Neural cell (in vitro differentiated cells): ENCODE data around the gene S100A16. TPM values are rescaled to one million over a fixed set of nuclear protein-coding genes. Genes with fewer than 3 reads are reported as not detected.

Source experiments
- H2AFZ ChIP-seq: fragments of 200-600, 300-800 bp; sonication (generic), shearing (Covaris generic); 2 replicates; pipeline ENCODE4 v1.6.0; 2014; ENCODE audit warnings: low read depth, mild to moderate bottlenecking, antibody characterized with exemption, low read length, moderate library complexity
- H3F3A ChIP-seq: fragments of 200-600 bp; shearing (Covaris generic); 2 replicates; pipeline ENCODE4 v1.6.1; 2016; ENCODE audit warnings: mild to moderate bottlenecking, moderate library complexity, mixed read lengths, antibody characterized with exemption, low read length; ENCODE audit not compliant: insufficient read depth, poor library complexity, severe bottlenecking
- H3K27ac ChIP-seq: fragments of 200-600, 300-800 bp; sonication (generic), shearing (Covaris generic); 2 replicates; pipeline ENCODE4 v1.5.1; 2014; ENCODE audit warnings: mild to moderate bottlenecking, low read length, moderate library complexity
- H3K27me3 ChIP-seq: fragments of 300-800, 200-600 bp; sonication (generic), shearing (Covaris generic); 2 replicates; pipeline ENCODE4 v1.6.0; 2014; ENCODE audit warnings: mild to moderate bottlenecking, low read depth, low read length, moderate library complexity; ENCODE audit not compliant: insufficient read depth
- H3K36me3 ChIP-seq: fragments of 300-800, 200-600 bp; sonication (generic), shearing (Covaris generic); 2 replicates; pipeline ENCODE4 v1.5.1; 2014; ENCODE audit warnings: mild to moderate bottlenecking, antibody characterized with exemption, low read length, moderate library complexity; ENCODE audit not compliant: insufficient read depth
- H3K4me2 ChIP-seq: fragments of 300-800, 200-600 bp; sonication (generic), shearing (Covaris generic); 2 replicates; pipeline ENCODE4 v1.6.0; 2014; ENCODE audit warnings: mild to moderate bottlenecking, low read length
- H3K4me3 ChIP-seq: fragments of 300-800, 200-600 bp; sonication (generic), shearing (Covaris generic); 2 replicates; pipeline ENCODE4 v1.5.1; 2014; ENCODE audit warnings: mild to moderate bottlenecking, low read length, moderate library complexity
- H3K79me2 ChIP-seq: fragments of 200-600 bp; shearing (Covaris generic); replicated peaks from 2 replicates; pipeline ENCODE4 v1.6.0; 2014; ENCODE audit warnings: mild to moderate bottlenecking, low read length, moderate library complexity; ENCODE audit not compliant: insufficient read depth
- H3K9ac ChIP-seq: fragments of 300-800, 200-600 bp; sonication (generic), shearing (Covaris generic); 2 replicates; pipeline ENCODE4 v1.6.1; 2016; ENCODE audit warnings: mild to moderate bottlenecking, low read length, mixed read lengths
- H3K9me2 ChIP-seq: fragments of 200-600 bp; shearing (Covaris generic); 2 replicates; pipeline ENCODE4 v1.6.1; 2016; ENCODE audit warnings: mild to moderate bottlenecking, low read length, mixed read lengths; ENCODE audit not compliant: insufficient read depth
- H3K9me3 ChIP-seq: fragments of 200-600, 300-800 bp; sonication (generic), shearing (Covaris generic); 2 replicates; pipeline ENCODE4 v1.6.1; 2016; ENCODE audit warnings: mild to moderate bottlenecking, mixed run types, low read length, moderate library complexity, mixed read lengths
- H4K20me1 ChIP-seq: fragments of 200-600 bp; shearing (Covaris generic); 2 replicates; pipeline ENCODE4 v1.6.1; 2016; ENCODE audit warnings: mild to moderate bottlenecking, mixed run types; ENCODE audit not compliant: insufficient read depth
- EP300 ChIP-seq: fragments of 450-650 bp; conservative IDR thresholded peaks from 2 replicates; pipeline ENCODE4 v1.6.1; 2014; ENCODE audit warnings: antibody characterized with exemption, mild to moderate bottlenecking, moderate library complexity; ENCODE audit not compliant: poor library complexity, severe bottlenecking
- EZH2 ChIP-seq: fragments of 200-600, 300-800 bp; shearing (Covaris generic), sonication (generic); IDR thresholded peaks from 2 replicates; pipeline ENCODE4 v1.6.1; 2014; ENCODE audit warnings: antibody characterized with exemption, low read length, borderline replicate concordance, mild to moderate bottlenecking; ENCODE audit not compliant: insufficient read depth, poor library complexity, severe bottlenecking
- MXI1 ChIP-seq: fragments of 450-650 bp; conservative IDR thresholded peaks from 2 replicates; pipeline ENCODE4 v1.6.1; 2014; ENCODE audit warnings: antibody characterized with exemption, mild to moderate bottlenecking; ENCODE audit not compliant: poor library complexity, severe bottlenecking
- POLR2AphosphoS5 ChIP-seq: IDR thresholded peaks from 2 replicates; pipeline ENCODE4 v1.6.1; 2012
- RAD21 ChIP-seq: fragments of 450-650 bp; conservative IDR thresholded peaks from 2 replicates; pipeline ENCODE4 v1.6.1; 2014; ENCODE audit warnings: antibody characterized with exemption, mild to moderate bottlenecking, moderate library complexity
- REST ChIP-seq: IDR thresholded peaks from 2 replicates; pipeline ENCODE4 v1.6.1; 2012; ENCODE audit warnings: borderline replicate concordance
- SMC3 ChIP-seq: fragments of 450-650 bp; conservative IDR thresholded peaks from 2 replicates; pipeline ENCODE4 v1.6.1; 2014; ENCODE audit warnings: antibody characterized with exemption, mild to moderate bottlenecking, moderate library complexity; ENCODE audit not compliant: poor library complexity
- TAF1 ChIP-seq: IDR thresholded peaks from 2 replicates; pipeline ENCODE4 v1.6.1; 2012; ENCODE audit warnings: low read depth
- polyA plus RNA-seq: library from polyadenylated mRNA; depleted of rRNA; stranded (reverse); fragments of >200 nt; gene quantifications from 2 replicates; pipeline ENCODE4 v1.2.3, GENCODE V29; 2014
- TF ChIP-seq, protein P1 (sequence below): fragments of 450-650 bp; IDR thresholded peaks from 2 replicates; pipeline ENCODE4 v1.5.1; 2014; ENCODE audit warnings: antibody characterized with exemption, mild to moderate bottlenecking, moderate library complexity; ENCODE audit not compliant: poor library complexity, severe bottlenecking

S100A16 gene
- polyA plus RNA-seq, 1 donor from 2014 or later, result not detected

DNA sequence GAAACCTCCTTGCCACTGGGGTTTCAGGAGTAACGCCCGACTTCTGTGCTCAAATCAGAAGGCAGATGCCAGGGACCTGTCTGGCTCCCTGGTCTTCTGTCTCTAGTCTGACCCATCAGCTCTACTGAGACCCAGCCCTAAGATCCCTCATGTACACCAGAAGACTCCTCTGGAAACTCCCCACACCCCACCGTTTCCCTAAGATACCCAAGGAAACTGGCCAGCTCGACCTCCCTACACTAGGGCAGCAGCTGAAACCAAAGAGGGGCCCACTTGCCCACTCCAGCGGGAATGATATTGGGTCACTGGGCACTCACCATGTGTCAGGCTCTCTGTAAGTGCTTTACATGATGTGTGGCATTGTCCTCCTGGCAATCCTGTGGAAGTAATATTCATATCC lies 469 bp upstream of the S100A16 start:
- Histone ChIP-seq H3K4me2 (no peak overlapping the region), H3K27ac (no peak overlapping the region), H3K9me2 (no peaks in the 10 kb centered on the region), H3K36me3 (no peaks in the 10 kb centered on the region), H3K9me3 (no peaks in the 10 kb centered on the region), H2AFZ (no peak overlapping the region), H3F3A (no peaks in the 10 kb centered on the region), H4K20me1 (no peaks in the 10 kb centered on the region), H3K27me3 (no peaks in the 10 kb centered on the region), H3K9ac (no peak overlapping the region), H3K79me2 (no peaks in the 10 kb centered on the region), H3K4me3 (no peak overlapping the region)
- TF ChIP-seq EP300 (no peak), POLR2AphosphoS5 (no peak), SMC3 (no peak), RAD21 (no peak), EZH2 (no peak), MXI1 (no peak), TAF1 (no peak), REST (no peak)
- TF ChIP-seq, protein P1, sequence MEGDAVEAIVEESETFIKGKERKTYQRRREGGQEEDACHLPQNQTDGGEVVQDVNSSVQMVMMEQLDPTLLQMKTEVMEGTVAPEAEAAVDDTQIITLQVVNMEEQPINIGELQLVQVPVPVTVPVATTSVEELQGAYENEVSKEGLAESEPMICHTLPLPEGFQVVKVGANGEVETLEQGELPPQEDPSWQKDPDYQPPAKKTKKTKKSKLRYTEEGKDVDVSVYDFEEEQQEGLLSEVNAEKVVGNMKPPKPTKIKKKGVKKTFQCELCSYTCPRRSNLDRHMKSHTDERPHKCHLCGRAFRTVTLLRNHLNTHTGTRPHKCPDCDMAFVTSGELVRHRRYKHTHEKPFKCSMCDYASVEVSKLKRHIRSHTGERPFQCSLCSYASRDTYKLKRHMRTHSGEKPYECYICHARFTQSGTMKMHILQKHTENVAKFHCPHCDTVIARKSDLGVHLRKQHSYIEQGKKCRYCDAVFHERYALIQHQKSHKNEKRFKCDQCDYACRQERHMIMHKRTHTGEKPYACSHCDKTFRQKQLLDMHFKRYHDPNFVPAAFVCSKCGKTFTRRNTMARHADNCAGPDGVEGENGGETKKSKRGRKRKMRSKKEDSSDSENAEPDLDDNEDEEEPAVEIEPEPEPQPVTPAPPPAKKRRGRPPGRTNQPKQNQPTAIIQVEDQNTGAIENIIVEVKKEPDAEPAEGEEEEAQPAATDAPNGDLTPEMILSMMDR, result no peak

DNA sequence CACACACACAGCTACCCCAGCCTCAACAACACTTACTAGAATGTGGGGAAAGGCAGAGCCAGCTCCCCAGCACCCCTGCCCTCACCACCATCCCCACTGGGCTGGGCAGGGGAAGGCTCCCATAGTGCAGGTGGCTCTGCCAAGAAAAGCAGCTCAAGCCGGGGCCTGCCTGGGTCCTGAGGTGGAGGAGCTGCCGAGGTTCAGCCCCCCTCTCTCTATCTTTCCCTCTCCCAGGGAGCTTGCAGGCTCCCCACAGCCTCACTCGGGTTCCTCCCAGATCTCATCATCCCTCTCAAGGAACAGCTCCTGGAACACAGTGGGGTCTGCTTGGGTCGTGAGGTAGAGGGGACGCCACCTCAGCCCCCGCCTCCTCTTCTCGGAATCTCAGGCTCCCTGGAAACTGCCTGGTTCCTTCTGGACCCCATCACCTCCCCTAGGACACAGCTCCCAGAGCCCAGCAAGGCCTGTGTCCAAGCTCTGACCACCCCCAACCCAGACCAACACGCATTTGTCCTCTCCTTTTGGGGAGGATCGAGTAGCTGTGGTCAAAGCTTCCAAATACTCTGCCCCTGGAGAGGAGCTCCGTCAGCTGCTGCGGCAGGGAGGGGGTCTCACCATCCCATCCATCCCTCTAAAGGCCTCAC lies 704 bp downstream of the S100A16 start:
- H3K9me2 ChIP-seq, result no peaks in the 10 kb centered on the region
- no peaks in the 10 kb centered on the region for H4K20me1 ChIP-seq
- H3K36me3 ChIP-seq, result no peaks in the 10 kb centered on the region
- no peak overlapping the region for H3K4me2 ChIP-seq
- TF ChIP-seq SMC3 (no peak), POLR2AphosphoS5 (no peak), RAD21 (no peak), TAF1 (no peak)
- TF ChIP-seq, protein P1, result no peak
- no peak overlapping the region for H3K4me3 ChIP-seq
- H2AFZ ChIP-seq, result no peak overlapping the region
- H3K27me3 ChIP-seq, result no peaks in the 10 kb centered on the region
- no peaks in the 10 kb centered on the region for H3K79me2 ChIP-seq
- no peaks in the 10 kb centered on the region for H3F3A ChIP-seq
- no peaks in the 10 kb centered on the region for H3K9me3 ChIP-seq
- H3K27ac ChIP-seq, result no peak overlapping the region
- no peak overlapping the region for H3K9ac ChIP-seq
